Ishikawa (cell line): ENCODE measurements around the gene KRTAP10-4.

Experiments
- CEBPB ChIP-seq: IDR thresholded peaks from 2 replicates; pipeline ENCODE4 v1.6.1; 2012
- RAD21 ChIP-seq: IDR thresholded peaks from 2 replicates; pipeline ENCODE4 v1.6.1; 2012; ENCODE audit warnings: low read depth
- TAF1 ChIP-seq: IDR thresholded peaks from 2 replicates; pipeline ENCODE4 v1.6.1; 2012; ENCODE audit warnings: low read depth, mild to moderate bottlenecking
- YY1 ChIP-seq: IDR thresholded peaks from 2 replicates; pipeline ENCODE4 v1.6.1; 2012; ENCODE audit warnings: low read depth

- no peak for TF ChIP-seq YY1
- no peak for TF ChIP-seq RAD21
- no peak for TF ChIP-seq TAF1
- no peak for TF ChIP-seq CEBPB
Observed at GRCh38 chr21:44532712-44533111, 40.8 kb upstream of the KRTAP10-4 start.
